A549 treated with ZK216348 at 1 μM for 4 hours (cell line): ENCODE data around the gene DLX1. TPM values are rescaled to one million over a fixed set of nuclear protein-coding genes. Genes with fewer than 3 reads are reported as not detected.

Experiments
- total RNA-seq: library from RNA; stranded (reverse); fragments of 200-300 nt; extraction: Qiagen RNA extraction; gene quantifications from 5 replicates; pipeline ENCODE4 v1.2.3, GENCODE V29; 2022; ENCODE audit warnings: low read depth

The DLX1 gene
- total RNA-seq, result 2.6 to 3.7 TPM (median 3.2 TPM) in 5 replicates

DNA sequence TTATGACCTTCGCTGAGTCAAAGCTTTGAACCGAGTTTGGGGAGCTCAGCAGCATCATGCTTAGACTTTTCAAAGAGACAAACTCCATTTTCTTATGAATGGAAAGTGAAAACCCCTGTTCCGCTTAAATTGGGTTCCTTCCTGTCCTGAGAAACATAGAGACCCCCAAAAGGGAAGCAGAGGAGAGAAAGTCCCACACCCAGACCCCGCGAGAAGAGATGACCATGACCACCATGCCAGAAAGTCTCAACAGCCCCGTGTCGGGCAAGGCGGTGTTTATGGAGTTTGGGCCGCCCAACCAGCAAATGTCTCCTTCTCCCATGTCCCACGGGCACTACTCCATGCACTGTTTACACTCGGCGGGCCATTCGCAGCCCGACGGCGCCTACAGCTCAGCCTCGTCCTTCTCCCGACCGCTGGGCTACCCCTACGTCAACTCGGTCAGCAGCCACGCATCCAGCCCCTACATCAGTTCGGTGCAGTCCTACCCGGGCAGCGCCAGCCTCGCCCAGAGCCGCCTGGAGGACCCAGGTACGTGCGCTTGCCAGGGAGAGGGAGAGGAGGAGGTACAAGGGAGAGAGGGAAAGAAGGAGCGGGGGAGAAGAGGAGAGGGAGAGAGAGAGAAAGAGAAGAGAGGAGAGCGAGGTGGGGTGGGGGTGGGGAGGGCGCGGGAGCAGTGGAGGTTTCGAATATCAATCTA lies at the start of gene DLX1:
TSS of gene DLX1 (plus strand) at position 48 of the 700 bp plus-strand sequence. CDS start at position 219, 171 bp downstream.

DNA sequence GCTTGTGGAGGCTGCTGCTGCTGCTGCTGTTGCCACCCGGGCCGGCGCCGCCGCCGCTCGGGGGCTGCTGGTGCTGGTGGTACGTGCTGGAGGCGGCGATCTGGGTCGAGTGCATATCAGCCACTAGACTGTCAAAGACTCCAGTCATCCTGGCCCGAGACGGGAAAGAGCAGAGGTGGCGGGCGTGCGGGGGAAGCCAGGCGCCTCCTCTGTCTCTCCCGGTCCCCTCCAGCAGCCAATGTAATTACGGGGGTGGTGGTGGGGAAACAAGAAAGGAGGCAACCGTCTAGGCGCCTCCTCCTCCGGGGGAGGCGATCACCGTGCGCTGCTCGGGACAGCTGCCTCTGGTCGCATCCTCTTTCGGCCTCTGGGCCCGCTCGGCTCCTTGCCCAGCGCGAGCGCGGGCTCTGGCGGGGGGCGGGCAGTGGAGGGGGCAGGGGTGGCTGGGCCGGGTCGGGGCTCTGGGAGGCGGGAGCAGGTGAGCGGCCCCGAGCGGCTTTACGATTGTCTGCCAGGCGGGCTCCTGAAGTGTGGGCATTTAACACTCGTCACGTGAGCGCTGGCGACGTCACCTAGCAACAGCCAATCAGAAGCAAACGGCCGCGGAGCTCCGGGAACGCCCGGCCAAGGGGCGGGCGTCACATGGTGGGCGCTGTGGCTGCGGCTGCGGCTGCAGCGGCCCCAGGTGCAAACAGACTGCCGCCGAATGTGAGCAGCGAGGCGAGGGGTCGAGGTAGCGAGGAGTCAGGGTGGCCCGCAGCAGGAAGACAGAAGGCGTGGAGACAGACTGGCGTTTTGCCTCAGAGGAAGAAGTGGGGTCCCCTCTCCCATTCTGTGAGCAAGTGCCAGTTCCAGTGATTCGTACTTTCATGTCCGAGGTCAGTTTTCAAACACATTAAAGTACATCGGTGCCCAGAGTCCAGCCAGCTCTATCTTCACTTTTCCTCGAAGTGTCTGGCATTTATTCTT lies 17.4 kb downstream of the DLX1 start, which contains the start of gene DLX2:
TSS of gene DLX2 (minus strand) at position 510 of the 969 bp plus-strand sequence. CDS start at position 148, 362 bp downstream.

Other genes with a start within 250 kb of the DLX1 start
- gene SLC25A12, start 191.3 kb upstream of the DLX1 start, total RNA-seq, result 11.9 to 16.3 TPM (median 13.9 TPM) in 5 replicates
- 67.1 to 96.5 TPM (median 68.8 TPM) in 5 replicates for gene HAT1, start 163.0 kb upstream of the DLX1 start, total RNA-seq
- 2.0 to 4.7 TPM (median 3.1 TPM) in 5 replicates for gene METAP1D, start 85.6 kb upstream of the DLX1 start, total RNA-seq
- 0.35 to 0.89 TPM (median 0.44 TPM) in 5 replicates for gene DLX2, start 17.4 kb downstream of the DLX1 start, total RNA-seq